Activated CD4-positive, alpha-beta T cell treated with anti-CD3 and anti-CD28 coated beads, Interleukin-10, Interleukin-2, amounts not matched to agents 100 ng/mL and 50 ng/mL, durations not matched to agents 16 hours and 8 hours (primary cell): ENCODE data around the gene UBN1.
"Not testable (repeated sequence)": the region's sequence is repeated elsewhere in the genome, so short reads cannot be mapped to it uniquely, and the experiment has no call there.

ENCODE experiments used
- DNase-seq: peaks from one replicate; pipeline ENCODE4 v3.0.0-alpha.2; 2020

Gene UBN1

DNA sequence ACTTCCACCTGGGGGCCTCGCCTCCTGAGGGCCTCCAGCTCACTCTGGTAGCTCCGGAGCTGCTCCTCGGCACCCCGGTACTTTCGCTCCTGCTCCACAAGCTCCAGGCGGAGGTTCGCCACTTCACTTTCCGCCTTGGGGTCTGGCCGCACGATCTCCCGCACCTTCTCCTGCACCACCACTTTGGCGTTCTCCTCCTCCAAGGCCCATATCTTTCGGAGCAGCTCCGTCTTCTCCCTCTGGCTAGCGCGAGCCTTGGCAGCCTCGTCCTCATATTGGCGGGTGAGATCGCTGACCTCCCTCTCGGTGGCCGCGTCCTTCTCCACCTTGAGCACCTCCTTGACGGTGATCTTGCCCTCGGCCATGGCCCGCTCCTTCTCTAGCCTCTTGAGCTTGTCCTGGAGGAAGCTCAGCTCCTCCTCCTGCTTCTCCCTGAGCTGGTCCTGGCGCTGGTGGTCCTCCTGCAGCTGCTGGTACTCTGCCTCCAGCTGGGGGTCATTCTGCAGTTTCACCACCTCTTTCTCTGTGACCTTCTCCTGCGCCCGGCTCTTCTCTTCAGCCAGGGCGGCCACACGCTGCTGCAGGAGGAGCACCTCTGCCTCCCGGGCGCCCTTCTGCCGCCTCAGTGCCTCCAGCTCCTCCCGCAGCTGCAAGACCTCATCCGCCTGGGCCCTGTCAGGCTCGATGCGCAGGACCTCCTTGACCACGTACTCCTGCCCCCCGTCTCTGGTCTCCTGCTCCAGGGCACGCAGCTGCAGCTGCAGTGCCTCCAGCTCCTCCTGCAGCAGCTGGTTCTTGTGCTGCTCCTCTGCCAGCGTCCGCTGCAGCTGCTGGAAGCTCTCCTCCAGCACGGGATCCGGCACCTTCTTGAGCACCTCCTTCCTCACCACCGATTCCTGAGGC, 37.9 kb downstream of the UBN1 start:
- DNase-seq = no peak

DNA sequence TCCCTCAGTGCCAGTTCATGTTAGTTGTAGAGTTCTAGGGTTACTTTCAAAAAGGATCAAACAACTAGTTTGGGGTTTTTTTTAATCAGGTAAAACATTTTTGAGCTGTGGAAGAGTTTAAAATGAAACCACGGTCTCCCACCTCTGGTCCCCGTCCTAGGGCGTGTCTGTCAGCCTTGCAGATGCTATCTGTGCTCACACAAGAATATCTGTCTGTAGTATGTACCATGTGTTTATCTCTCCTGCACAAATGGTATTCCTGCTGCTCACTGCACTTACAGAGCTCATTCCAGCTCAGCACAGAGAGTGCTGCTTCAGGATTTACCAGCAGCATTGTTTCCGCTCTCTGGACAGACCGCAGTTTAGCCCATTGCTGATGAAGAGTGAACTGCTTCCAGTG, 38.9 kb downstream of the UBN1 start:
- DNase-seq = no peak

- DNase-seq = no peak
Measured at GRCh38 chr16:4888428-4889135, 41.3 kb downstream of the UBN1 start.

DNA sequence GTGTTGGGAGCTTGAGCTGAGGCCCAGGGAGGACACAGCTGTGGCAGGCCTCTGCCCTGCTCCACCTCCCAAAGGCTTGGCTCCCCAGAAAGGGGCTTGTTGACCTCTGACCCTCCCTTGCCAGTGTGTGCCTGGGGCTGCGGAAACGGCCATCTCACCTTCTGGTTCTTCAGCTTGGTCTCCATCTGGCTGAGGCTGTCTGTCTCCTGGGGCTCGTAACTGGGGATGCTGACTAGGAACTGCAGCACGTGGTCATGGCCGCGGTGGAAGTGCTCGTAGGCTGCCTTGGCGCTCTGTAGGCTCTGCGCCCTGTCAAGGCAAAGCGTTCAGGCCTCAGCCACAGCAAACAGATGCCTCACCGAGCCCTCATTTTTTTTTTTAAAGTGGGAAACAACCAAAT, 42.7 kb downstream of the UBN1 start:
- no peak for DNase-seq

DNA sequence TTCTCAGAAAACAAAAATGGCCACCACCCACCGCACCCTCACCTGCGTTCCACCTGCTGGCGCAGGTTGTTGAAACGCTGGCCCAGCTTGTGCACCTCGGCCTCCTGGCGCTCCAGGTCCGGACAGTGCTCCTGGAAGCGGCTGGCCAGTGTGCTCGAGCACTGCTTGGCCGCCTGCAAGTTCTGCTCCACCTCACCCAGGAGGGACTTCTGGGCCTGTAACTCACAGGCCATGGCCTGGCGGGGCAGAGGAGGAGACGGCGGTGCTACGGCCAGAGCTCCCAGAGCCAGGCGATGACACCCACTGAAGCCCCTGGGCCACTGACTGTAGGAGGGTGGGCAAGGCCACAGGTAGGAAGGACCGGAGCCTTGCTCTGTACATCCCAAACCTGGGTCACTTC, 43.4 kb downstream of the UBN1 start:
- no peak for DNase-seq

- DNase-seq = no peak
Measured at GRCh38 chr16:4891097-4891885, 44.0 kb downstream of the UBN1 start.

DNA sequence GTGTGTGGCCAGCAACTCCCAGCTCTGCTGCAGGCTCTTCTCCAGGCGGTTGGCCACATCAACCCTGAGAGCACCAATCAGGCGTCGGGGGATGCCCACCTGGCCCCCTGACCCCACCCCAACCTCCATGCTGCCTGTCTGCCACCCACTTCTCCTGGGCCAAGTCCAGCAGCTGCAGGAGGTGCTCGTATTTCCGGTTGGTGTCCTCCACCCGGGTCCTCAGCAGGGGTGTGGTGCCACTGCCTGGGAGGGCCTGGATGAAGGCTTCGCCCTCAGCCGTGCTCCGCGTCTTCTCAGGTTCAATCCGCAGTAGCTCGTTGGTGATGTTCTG, 44.6 kb downstream of the UBN1 start:
- no peak for DNase-seq

DNA sequence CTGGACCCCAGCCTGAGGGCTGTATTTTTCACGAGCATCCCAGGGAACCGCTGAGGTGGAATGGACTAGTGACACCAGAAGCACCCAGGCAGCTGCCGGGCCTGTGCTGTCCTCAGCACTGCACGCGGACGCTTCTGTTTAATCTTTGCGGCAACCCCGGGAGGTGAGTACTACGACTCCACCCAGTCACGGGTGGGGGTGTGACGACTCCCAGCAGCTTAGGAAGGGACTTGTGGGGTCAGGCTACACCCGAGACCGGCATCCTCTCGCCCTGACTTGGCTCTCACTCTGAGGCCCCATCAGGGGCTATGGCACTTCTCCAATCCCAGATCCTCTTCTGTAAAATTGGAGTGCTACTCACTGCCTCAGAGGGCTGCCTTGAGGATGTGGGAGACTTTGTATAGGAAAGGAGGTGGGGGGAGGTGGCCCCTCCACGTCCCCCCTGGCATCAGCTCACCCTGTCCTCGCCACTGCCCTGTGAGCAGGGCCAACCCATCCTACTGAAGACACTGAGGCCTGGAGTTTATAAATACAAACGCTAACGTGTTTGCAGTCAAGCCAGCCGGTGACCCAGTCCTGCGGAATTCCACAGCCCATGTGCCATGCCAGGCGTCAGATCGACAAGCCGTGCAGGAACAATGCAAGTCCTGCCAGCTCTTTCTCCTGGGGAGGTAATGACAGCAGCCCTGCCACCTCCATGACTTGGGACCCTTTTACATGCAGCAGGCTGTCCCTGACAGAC, 45.3 kb downstream of the UBN1 start:
- DNase-seq = no peak

GRCh38 chr16:4893103-4893862, 46.0 kb downstream of the UBN1 start:
- no peak for DNase-seq

DNA sequence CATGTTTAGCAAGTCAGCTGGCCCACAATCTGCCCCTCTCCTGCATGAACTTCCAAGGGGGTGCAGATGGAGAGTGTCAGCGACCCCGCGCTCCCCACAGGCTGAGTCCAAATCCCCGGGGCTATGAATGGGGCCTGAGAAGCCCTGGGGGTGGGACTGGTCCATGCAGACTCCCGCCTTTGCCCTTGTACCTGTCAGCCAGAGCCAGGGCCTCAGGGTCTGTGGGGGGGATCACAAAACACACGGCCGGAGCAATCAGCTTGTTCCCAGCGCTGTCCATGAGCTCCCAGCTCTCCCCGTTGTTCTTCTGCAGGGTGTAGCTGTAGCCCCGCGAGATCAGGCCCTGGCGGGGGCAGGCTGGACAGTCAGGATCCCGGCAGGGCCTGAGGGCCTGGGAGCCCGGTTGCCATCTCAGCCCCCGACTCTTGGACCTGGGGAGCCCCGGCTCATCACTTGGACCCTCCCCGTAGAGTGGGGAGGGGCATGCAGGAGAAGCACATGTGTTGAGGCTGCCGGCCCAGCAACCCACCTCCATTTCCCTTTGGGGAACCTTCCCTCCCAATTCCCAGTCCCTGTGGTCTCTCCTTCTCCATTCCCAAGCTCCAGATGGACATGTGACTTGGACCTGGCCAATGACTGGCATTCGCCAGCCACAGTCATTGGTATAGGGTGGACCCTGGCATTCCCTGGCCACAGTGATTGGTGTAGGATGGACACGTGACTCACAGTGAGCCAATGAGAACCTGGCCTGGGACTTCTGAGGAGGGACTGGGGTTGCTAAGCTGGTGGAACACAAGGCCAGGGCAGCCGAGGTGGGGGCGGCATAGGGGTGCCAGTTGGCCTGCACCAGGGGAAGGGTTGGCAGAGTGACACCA, 47.2 kb downstream of the UBN1 start:
- no peak for DNase-seq

GRCh38 chr16:4895366-4895765, 48.1 kb downstream of the UBN1 start:
- DNase-seq = no peak

DNA sequence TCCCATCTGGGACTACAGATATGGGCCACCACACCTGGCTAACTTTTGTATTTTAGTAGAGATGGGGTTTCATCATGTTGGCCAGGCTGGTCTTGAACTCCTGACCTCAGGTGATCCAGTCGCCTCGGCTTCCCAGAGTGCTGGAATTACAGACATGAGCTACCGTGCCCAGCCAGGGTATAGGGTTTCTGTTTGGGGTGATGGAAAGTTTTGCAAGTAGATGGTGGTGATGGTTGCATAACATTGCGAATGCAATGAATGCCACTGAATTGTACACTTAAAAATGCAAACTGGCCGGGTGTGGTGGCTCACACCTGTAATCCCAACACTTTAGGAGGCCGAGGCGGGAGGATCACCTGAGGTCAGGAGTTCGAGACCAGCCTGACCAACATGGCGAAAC, 49.5 kb downstream of the UBN1 start:
- DNase-seq = not testable (repeated sequence)

- no peak for DNase-seq
Measured at GRCh38 chr16:4897328-4897727, 50.0 kb downstream of the UBN1 start.

GRCh38 chr16:4898811-4899473, 51.7 kb downstream of the UBN1 start:
- no peak for DNase-seq

DNA sequence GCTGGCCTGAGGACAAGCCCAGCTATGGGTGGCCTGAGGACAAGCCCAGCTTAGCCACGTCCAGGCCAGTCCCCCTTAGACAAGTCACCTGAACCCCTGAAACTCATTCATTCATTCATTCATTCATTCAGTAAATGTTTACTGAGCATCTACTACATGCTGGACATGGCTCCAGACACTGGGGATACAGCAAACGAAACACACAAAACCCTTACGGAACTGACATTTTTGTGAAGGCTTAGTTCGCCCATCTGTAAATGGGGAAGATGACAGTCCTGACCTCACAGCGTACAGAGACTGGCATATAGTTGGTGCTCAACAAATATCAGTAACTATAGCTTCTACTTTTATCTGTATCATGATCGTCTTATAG, 52.2 kb downstream of the UBN1 start:
- no peak for DNase-seq

DNA sequence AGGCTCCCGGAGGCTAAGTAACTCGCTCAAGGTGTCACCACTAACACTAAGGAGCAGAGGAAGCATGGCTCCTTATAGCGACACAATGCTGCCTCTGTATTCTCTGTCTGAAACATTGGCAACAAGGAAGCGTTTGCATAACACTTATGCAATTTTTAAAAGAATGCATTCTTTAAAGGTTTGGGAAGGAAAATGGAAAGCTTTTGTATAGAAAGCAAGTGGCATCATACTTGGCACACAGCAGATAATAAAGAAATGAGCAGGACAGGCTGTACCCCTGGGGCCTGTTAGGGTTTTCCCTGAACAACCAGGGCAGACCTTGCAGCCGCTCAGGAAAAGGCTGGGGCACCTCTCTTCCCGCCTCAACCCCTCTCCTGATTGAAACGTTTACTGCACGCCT, 52.8 kb downstream of the UBN1 start:
- no peak for DNase-seq

DNA sequence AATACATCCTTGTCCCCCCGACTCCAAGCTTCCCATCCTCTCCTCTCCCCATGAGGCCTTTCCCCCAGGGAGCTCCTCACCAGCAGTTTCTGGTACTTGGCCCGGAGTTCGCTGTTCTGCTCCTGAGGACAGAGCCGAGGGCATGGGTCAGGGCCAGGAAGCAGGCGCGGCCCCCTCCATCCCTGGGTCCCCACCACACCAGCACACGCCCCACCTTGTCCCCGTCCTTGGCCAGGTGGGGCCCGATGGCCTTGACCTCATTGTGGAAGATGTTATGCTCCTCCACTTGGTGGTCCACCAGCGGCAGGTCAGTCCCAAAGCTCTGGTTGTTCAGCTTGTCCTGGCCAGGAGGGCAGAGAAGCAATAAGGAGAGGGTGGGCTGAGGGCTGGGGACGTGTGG, 53.5 kb downstream of the UBN1 start:
- DNase-seq = no peak

DNA sequence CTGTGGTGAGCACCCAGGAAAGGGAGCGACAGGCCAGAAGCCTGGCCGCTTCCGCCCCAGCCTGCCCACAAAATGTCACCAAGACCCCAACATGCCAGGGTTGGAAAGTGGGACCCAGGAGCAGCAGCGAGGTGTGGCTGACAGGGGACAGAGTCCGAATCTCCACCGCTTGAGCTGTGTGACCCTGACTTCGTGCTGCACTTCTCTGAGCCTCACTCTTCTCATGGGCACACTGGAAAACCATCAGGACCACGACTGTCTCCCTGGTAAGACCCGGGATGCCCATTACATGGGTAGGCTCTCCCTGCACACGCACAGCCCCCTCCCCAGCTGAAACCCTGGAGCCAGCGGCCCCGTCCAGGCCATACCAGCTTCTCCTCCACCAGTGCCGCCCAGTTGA, 54.8 kb downstream of the UBN1 start:
- no peak for DNase-seq

GRCh38 chr16:4904108-4904941, 57.0 kb downstream of the UBN1 start:
- DNase-seq = no peak
